K562 (cell line): Measurements from ENCODE around the gene CUL1. TPM values are rescaled to one million over a fixed set of nuclear protein-coding genes. Genes with fewer than 3 reads are reported as not detected.

Source experiments
- ATAC-seq: fragments of 200-7000 bp; cut with Tn5 transposase; 3 replicates; pipeline ENCODE4 v1.9.1; 2020; ENCODE audit warnings: moderate library complexity
- BruUV-seq: library from RNA; stranded (reverse); fragments of 400-500 nt; replicated peaks from 2 replicates; lab custom pipeline; 2021; lab: Mats Ljungman, UMichigan
- CTCF ChIA-PET: fragments of 300-600 bp; formaldehyde crosslinking; extraction: SDS; loops from one replicate; lab custom pipeline; 2021; ENCODE audit warnings: low intra/inter-chr PET ratio; lab: Yijun Ruan, JAX
- POLR2A ChIA-PET: fragments of 300-600, 350-650 bp; sonication (Branson Sonifier 250); formaldehyde crosslinking; extraction: SDS; loops from one replicate; lab custom pipeline; 2021; ENCODE audit warnings: antibody characterized with exemption, inconsistent platforms; lab: Yijun Ruan, JAX
- DNase-seq, 4 experiments: peaks; one replicate each; pipeline versions ENCODE4 v3.0.0 to v3.0.0-alpha.2; 2011 to 2018; ENCODE audit warnings: low spot score in 3 of 4, mixed read lengths in 3 of 4; ENCODE audit errors: extremely low read depth in 1 of 4
- FAIRE-seq: peaks from 2 replicates; lab custom pipeline; 2011; peaks lifted over from hg19 to GRCh38; lab: Jason Lieb, UNC
- H2AFZ ChIP-seq: 2 replicates; pipeline ENCODE4 v1.6.0; 2011; ENCODE audit warnings: low read depth, low read length, control low read depth, inconsistent platforms
- H3K27ac ChIP-seq: fragments of 200-600 bp; 3 replicates; pipeline ENCODE4 v1.8.0; 2011; ENCODE audit warnings: low read depth, mild to moderate bottlenecking, control low read depth, inconsistent platforms, low read length, moderate library complexity, mixed read lengths; ENCODE audit errors: extremely low read depth
- H3K27me3 ChIP-seq, 2 experiments: fragments of 300-600 bp in 1 of 2; 2 replicates in 1 of 2; 3 replicates in 1 of 2; pipeline versions ENCODE4 v1.6.0 to v1.8.0; 2011; ENCODE audit warnings: inconsistent platforms in 2 of 2, low read length in 2 of 2, mild to moderate bottlenecking in 1 of 2, mixed read lengths in 1 of 2, moderate library complexity in 1 of 2; ENCODE audit not compliant: control insufficient read depth in 2 of 2, insufficient read depth in 2 of 2
- H3K36me3 ChIP-seq: fragments of 300-600 bp; 3 replicates; pipeline ENCODE4 v1.8.0; 2011; ENCODE audit warnings: mild to moderate bottlenecking, low read length, inconsistent platforms; ENCODE audit not compliant: control insufficient read depth, insufficient read depth
- H3K4me1 ChIP-seq, 2 experiments: fragments of 200-600 bp in 1 of 2; replicated peaks in 1 of 2; 2 replicates in 1 of 2; 3 replicates in 1 of 2; pipeline versions ENCODE4 v1.5.1 to v1.8.0; 2011; ENCODE audit warnings: inconsistent platforms in 2 of 2, low read length in 2 of 2, mild to moderate bottlenecking in 1 of 2, mixed read lengths in 1 of 2, moderate library complexity in 1 of 2; ENCODE audit not compliant: control insufficient read depth in 2 of 2, insufficient read depth in 2 of 2
- H3K4me2 ChIP-seq: 2 replicates; pipeline ENCODE4 v1.6.1; 2011; ENCODE audit warnings: low read length, control low read depth, inconsistent platforms, mixed read lengths; ENCODE audit not compliant: insufficient read depth
- H3K4me3 ChIP-seq: fragments of 200-600 bp; sonication (generic), shearing (Covaris generic); 2 replicates; pipeline ENCODE4 v1.5.1; 2016; ENCODE audit warnings: control low read depth, inconsistent platforms
- H3K79me2 ChIP-seq: fragments of 200-600 bp; 3 replicates; pipeline ENCODE4 v1.8.0; 2011; ENCODE audit warnings: low read length, inconsistent platforms; ENCODE audit not compliant: control insufficient read depth, insufficient read depth
- H3K9ac ChIP-seq, 2 experiments: 2 replicates each; pipeline versions ENCODE4 v1.6.0 to v1.6.1; 2011; ENCODE audit warnings: low read depth in 2 of 2, low read length in 2 of 2, control low read depth in 1 of 2, inconsistent platforms in 1 of 2, mild to moderate bottlenecking in 1 of 2, mixed read lengths in 1 of 2; ENCODE audit not compliant: insufficient read depth in 1 of 2
- H3K9me1 ChIP-seq: one replicate; pipeline ENCODE4 v1.6.0; 2011; ENCODE audit warnings: inconsistent platforms, mild to moderate bottlenecking, low read length, moderate library complexity; ENCODE audit not compliant: control insufficient read depth, insufficient read depth
- H3K9me3 ChIP-seq: replicated peaks from 2 replicates; pipeline ENCODE4 v1.5.1; 2011; ENCODE audit warnings: low read depth, low read length, inconsistent platforms; ENCODE audit not compliant: control insufficient read depth, insufficient read depth
- H4K20me1 ChIP-seq: replicated peaks from 2 replicates; pipeline ENCODE4 v1.6.1; 2011; ENCODE audit warnings: low read length, inconsistent platforms, mixed read lengths; ENCODE audit not compliant: control insufficient read depth, insufficient read depth
- HDGF ChIP-seq: fragments of 450-650 bp; IDR thresholded peaks from 2 replicates; pipeline ENCODE4 v1.6.1; 2016
- SP1 ChIP-seq: sonication (generic); formaldehyde crosslinking; IDR thresholded peaks from 2 replicates; pipeline ENCODE4 v1.8.1; 2022; ENCODE audit warnings: mild to moderate bottlenecking, missing genetic modification reagents
- TEAD4 ChIP-seq, 2 experiments: sonication (generic) in 1 of 2; formaldehyde crosslinking in 1 of 2; IDR thresholded peaks; 2 replicates each; pipeline versions ENCODE4 v1.6.1 to v1.8.0; 2012 to 2022; ENCODE audit warnings: borderline replicate concordance in 1 of 2, inconsistent platforms in 1 of 2, low read length in 1 of 2, mild to moderate bottlenecking in 1 of 2, missing genetic modification reagents in 1 of 2
- TOE1 ChIP-seq, 2 experiments: fragments of 450-650 bp in 1 of 2; sonication (generic) in 1 of 2; formaldehyde crosslinking in 1 of 2; IDR thresholded peaks; 2 replicates each; pipeline versions ENCODE4 v1.7.1 to v1.8.0; 2016 to 2022; ENCODE audit warnings: borderline replicate concordance in 2 of 2, mild to moderate bottlenecking in 2 of 2, antibody characterized with exemption in 1 of 2, inconsistent platforms in 1 of 2, low read depth in 1 of 2, missing genetic modification reagents in 1 of 2, moderate library complexity in 1 of 2
- ZBED1 ChIP-seq: IDR thresholded peaks from 2 replicates; pipeline ENCODE4 v1.6.1; 2014
- ZEB2 ChIP-seq: fragments of 450-650 bp; IDR thresholded peaks from 2 replicates; pipeline ENCODE4 v1.6.1; 2016
- ZNF121 ChIP-seq: sonication (generic); formaldehyde crosslinking; conservative IDR thresholded peaks from 2 replicates; pipeline ENCODE4 v1.8.0; 2022; ENCODE audit warnings: missing genetic modification reagents
- WGBS: fragments of 100-300 bp; shearing (Covaris generic); methylation state at CpG from one replicate; pipeline ENCODE4 v1.1.6; 2016; ENCODE audit warnings: low coverage, mixed read lengths; ENCODE audit not compliant: insufficient coverage; ENCODE audit errors: missing lambda C conversion rate; 5-methylcytosine and 5-hydroxymethylcytosine counted together
- in situ Hi-C: fragments of 300-500 bp; cut with MboI; formaldehyde crosslinking; loops from 4 replicates; pipeline ENCODE4 v1.15.0; 2018; ENCODE audit warnings: inconsistent platforms, mixed read lengths
- intact Hi-C: fragments of 100-400 bp; cut with micrococcal nuclease; formaldehyde crosslinking; loops from 2 replicates; pipeline ENCODE4 v1.14.2; 2022
- polyA plus RNA-seq, 8 experiments: library from polyadenylated mRNA; depleted of rRNA in 4 of 8; stranded (reverse) in 5 of 8; unstranded in 3 of 8; fragments of >200 nt; fragmentation: Nextera tagmentation in 2 of 8; fragmentation: Illumina TruSeq in 1 of 8; extraction: Ambion mirVana in 2 of 8; extraction: Trizol in 1 of 8; gene quantifications; 2 replicates each; pipeline versions ENCODE4 v1.2.1 to v1.2.3, GENCODE V29; 2011 to 2014; ENCODE audit warnings: inconsistent platforms in 1 of 8, missing spikeins in 1 of 8
- total RNA-seq, 7 experiments: library from RNA; depleted of rRNA in 6 of 7; stranded (reverse); fragments of >200 nt in 6 of 7; fragmentation: Illumina TruSeq in 2 of 7; extraction: Trizol in 2 of 7; gene quantifications; 2 replicates each; pipeline versions ENCODE4 v1.2.1 to v1.2.3, GENCODE V29; 2011 to 2021; ENCODE audit warnings: low replicate concordance in 1 of 7
- TF ChIP-seq, protein P1 (sequence below): sonication (generic); formaldehyde crosslinking; IDR thresholded peaks from 2 replicates; pipeline ENCODE4 v1.8.0; 2022; ENCODE audit warnings: missing genetic modification reagents, mild to moderate bottlenecking, moderate library complexity, borderline replicate concordance
- TF ChIP-seq, protein P2 (sequence below): fragments of 250-450 bp; sonication (Bioruptor Pico); IDR thresholded peaks from 2 replicates; pipeline ENCODE4 v1.5.0; 2021; ENCODE audit warnings: mild to moderate bottlenecking, moderate library complexity
- TF ChIP-seq, protein P3 (sequence below): IDR thresholded peaks from 2 replicates; pipeline ENCODE4 v1.6.1; 2014; ENCODE audit warnings: antibody characterized with exemption
- TF ChIP-seq, protein P4 (sequence below): sonication (generic); formaldehyde crosslinking; IDR thresholded peaks from 2 replicates; pipeline ENCODE4 v1.8.1; 2023; ENCODE audit warnings: mild to moderate bottlenecking, missing genetic modification reagents

The CUL1 gene
- total and polyA plus RNA-seq, 9 of the 15 experiments (the other 6 are each of a cell fraction or from before 2014, with no cell fraction given) = 31.5 to 107 (median 96.5) TPM

DNA sequence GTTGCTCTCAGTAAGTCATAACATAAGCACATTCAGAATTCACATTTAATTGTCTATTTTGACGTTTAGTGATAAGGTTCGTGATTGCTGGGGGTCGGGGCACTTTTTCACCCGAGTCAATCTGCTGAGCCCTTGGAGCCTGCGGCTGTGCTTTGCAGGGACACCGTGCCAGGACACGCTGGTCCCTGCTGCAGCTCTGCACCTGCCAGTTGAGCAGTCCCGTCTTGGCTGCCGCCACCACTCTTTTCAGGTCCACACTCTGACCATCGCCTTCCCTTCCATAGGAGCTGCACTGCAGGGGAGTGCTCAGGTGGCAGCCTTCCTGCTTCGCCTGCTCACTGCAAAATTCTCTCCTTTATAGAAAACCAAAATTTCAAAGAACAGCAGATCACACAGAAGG, 36.4 kb downstream of the CUL1 start (continued):
- TF ChIP-seq, protein P1, sequence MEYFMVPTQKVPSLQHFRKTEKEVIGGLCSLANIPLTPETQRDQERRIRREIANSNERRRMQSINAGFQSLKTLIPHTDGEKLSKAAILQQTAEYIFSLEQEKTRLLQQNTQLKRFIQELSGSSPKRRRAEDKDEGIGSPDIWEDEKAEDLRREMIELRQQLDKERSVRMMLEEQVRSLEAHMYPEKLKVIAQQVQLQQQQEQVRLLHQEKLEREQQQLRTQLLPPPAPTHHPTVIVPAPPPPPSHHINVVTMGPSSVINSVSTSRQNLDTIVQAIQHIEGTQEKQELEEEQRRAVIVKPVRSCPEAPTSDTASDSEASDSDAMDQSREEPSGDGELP = no peak
- TF ChIP-seq TOE1 (IDR thresholded peaks at IDR 0.05; ENCODE audit: borderline replicate concordance) (no peak), TOE1 (CRISPR knock-in tag; IDR thresholded peaks at IDR 0.05; ENCODE audit: borderline replicate concordance, low read depth) (no peak)
- TF ChIP-seq, protein P2, sequence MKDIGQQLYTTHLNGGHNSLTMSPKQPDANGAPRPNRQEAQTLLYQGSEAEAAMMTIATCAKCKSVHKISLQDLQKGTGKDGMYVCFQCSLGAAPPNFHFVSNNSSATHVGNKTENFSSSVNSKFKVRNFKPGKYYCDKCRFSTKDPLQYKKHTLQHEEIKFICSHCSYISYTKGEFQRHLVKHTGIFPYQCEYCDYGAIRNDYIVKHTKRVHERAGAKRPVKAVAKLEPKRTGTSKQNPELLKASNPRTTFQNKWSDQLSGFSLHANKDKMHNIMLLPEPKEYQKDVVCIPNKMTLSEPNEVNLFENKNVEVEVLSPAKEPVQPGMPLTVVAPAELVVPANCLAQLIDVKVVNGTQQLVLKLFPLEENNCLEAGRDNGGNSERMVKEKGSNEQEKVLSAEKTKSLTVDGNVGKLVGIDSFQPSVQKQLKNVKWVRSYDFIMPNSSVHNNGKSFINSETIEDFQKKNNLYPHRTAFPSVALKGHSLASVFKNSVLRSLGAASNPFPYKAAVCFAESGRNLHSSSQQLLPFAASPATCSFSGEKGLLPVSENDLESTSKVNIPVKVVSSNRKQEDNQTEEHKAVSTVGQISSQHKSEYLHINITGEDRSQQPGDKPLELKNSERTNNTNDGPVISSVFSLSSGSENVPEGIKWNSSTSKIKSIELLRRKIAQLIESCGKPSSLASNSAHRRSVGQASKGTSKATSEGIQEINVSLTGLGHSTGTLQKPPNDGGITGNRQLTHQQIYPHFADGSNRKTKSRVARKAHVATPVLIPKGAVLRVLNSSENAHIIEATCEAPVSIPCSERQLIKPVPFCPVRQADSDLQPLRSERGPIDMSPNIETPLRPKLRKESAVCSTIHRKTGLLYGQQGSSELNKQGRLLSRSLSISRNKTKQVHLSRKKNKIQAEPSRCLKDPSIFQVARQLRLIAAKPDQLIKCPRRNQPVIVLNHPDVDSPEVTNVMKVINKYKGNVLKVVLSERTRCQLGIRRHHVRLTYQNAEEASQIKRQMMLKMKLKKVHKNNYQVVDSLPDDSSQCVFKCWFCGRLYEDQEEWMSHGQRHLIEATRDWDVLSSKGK = no peak

DNA sequence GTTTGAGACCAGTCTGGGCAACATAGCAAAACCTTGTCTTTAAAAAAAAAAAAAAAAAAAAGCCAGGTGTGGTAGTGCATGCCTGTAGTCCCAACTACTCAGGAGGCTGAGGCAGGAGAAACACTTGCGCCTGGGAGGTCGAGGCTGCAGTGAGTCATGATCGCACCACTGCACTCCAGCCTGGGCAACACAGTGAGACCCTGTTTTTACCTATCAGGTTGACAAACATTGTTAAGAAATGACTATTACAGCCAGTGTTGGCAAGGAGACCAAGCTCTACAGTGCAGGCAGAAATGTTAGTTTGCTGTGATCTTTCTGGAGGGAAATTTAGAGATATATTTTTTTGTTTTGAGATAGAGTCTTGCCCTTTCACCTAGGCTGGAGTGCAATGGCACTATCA, 37.3 kb downstream of the CUL1 start:
- peaks cover 95% of the 10 kb centered on the region for H3K36me3 ChIP-seq
- H3K4me3 ChIP-seq = no peak overlapping the region
- intact Hi-C loops = no loop called here
- no peaks in the 10 kb centered on the region; the same call in 1 of the 2 replicates for H4K20me1 ChIP-seq
- ChIA-PET CTCF (no interaction called here), POLR2A (no interaction called here)
- in situ Hi-C loops = no loop called here
- no peak overlapping the region for H3K27ac ChIP-seq
- H2AFZ ChIP-seq = no peak overlapping the region
- H3K4me2 ChIP-seq = no peak overlapping the region
- TF ChIP-seq, protein P3, sequence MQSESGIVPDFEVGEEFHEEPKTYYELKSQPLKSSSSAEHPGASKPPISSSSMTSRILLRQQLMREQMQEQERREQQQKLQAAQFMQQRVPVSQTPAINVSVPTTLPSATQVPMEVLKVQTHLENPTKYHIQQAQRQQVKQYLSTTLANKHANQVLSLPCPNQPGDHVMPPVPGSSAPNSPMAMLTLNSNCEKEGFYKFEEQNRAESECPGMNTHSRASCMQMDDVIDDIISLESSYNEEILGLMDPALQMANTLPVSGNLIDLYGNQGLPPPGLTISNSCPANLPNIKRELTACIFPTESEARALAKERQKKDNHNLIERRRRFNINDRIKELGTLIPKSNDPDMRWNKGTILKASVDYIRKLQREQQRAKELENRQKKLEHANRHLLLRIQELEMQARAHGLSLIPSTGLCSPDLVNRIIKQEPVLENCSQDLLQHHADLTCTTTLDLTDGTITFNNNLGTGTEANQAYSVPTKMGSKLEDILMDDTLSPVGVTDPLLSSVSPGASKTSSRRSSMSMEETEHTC = no peak
- TF ChIP-seq ZNF121 (CRISPR knock-in tag) (peak; percentile 95), HDGF (no peak), ZBED1 (no peak), ZEB2 (no peak), SP1 (CRISPR knock-in tag) (0 out of 2 replicates have a peak, but pooled peaks have one; percentile 31), TEAD4 (IDR thresholded peaks at IDR 0.05; ENCODE audit: low read length) (no peak), TEAD4 (CRISPR knock-in tag; IDR thresholded peaks at IDR 0.05; ENCODE audit: borderline replicate concordance) (0 out of 2 replicates have a peak, but pooled peaks have one; percentile 67)
- TF ChIP-seq, protein P4, sequence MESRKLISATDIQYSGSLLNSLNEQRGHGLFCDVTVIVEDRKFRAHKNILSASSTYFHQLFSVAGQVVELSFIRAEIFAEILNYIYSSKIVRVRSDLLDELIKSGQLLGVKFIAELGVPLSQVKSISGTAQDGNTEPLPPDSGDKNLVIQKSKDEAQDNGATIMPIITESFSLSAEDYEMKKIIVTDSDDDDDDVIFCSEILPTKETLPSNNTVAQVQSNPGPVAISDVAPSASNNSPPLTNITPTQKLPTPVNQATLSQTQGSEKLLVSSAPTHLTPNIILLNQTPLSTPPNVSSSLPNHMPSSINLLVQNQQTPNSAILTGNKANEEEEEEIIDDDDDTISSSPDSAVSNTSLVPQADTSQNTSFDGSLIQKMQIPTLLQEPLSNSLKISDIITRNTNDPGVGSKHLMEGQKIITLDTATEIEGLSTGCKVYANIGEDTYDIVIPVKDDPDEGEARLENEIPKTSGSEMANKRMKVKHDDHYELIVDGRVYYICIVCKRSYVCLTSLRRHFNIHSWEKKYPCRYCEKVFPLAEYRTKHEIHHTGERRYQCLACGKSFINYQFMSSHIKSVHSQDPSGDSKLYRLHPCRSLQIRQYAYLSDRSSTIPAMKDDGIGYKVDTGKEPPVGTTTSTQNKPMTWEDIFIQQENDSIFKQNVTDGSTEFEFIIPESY (CRISPR knock-in tag) = 0 out of 2 replicates have a peak, but pooled peaks have one; percentile 36
- peaks cover 73% of the 10 kb centered on the region for H3K79me2 ChIP-seq
- H3K9me3 ChIP-seq = no peaks in the 10 kb centered on the region
- ATAC-seq = no peak
- peaks cover 7 to 9% of the 10 kb centered on the region in 2 experiments; a peak in 3 of 5 replicates for H3K4me1 ChIP-seq
- no peaks in the 10 kb centered on the region for H3K9me1 ChIP-seq
- no peak for FAIRE-seq
- no peaks in the 10 kb centered on the region for H3K27me3 ChIP-seq
- no peak overlapping the region for H3K9ac ChIP-seq
- no peak for DNase-seq
- 96% methylated on average over 3 of the region's 3 CpGs for WGBS
- no TSS peak for BruUV-seq
